B cell (primary cell): Measurements from ENCODE around the gene ARNT2. TPM values are rescaled to one million over a fixed set of nuclear protein-coding genes. Genes with fewer than 3 reads are reported as not detected.

Source experiments
- ATAC-seq: fragments of 200-7000 bp; cut with Tn5 transposase; one replicate; pipeline ENCODE4 v1.10.0; 2021; ENCODE audit warnings: low read depth, mild to moderate bottlenecking, moderate number of reproducible peaks, moderate library complexity
- CTCF ChIA-PET: fragments of 350-600 bp; sonication (Branson Sonifier 250); formaldehyde crosslinking; loops from one replicate; lab custom pipeline; 2021; ENCODE audit warnings: antibody characterized with exemption, inconsistent platforms; lab: Charles Lee
- POLR2A ChIA-PET: fragments of 350-600 bp; sonication (Branson Sonifier 250); formaldehyde crosslinking; loops from one replicate; lab custom pipeline; 2021; ENCODE audit warnings: antibody characterized with exemption; lab: Charles Lee
- DNase-seq: peaks from one replicate; pipeline ENCODE4 v3.0.0; 2013
- H2AFZ ChIP-seq: 2 replicates; pipeline ENCODE4 v1.6.1; 2012; ENCODE audit warnings: mild to moderate bottlenecking, low read depth, low read length; ENCODE audit not compliant: insufficient read depth, poor library complexity, severe bottlenecking
- H3K27ac ChIP-seq, 2 donors: 1 replicate in 1 of 2; 2 replicates in 1 of 2; pipeline ENCODE4 v1.5.1; 2012 to 2013; ENCODE audit warnings: low read length in 2 of 2, mild to moderate bottlenecking in 2 of 2, moderate library complexity in 1 of 2
- H3K27me3 ChIP-seq, 4 experiments: fragments of 200-600 bp in 1 of 4; sonication (generic) in 1 of 4; replicated peaks in 1 of 4; 1 replicate in 2 of 4; 2 replicates in 2 of 4; pipeline versions ENCODE4 v1.6.1 to v1.7.0; 2013 to 2016; ENCODE audit warnings: low read length in 3 of 4, mild to moderate bottlenecking in 2 of 4, mixed read lengths in 1 of 4, moderate library complexity in 1 of 4; ENCODE audit not compliant: insufficient read depth in 4 of 4, control insufficient read depth in 3 of 4; ENCODE audit errors: control extremely low read depth in 1 of 4
- H3K36me3 ChIP-seq, 2 experiments: replicated peaks in 1 of 2; 1 replicate in 1 of 2; 2 replicates in 1 of 2; pipeline versions ENCODE4 v1.6.1 to v1.7.1; 2013; ENCODE audit warnings: low read length in 1 of 2; ENCODE audit not compliant: insufficient read depth in 2 of 2, control insufficient read depth in 1 of 2; ENCODE audit errors: control extremely low read depth in 1 of 2, extremely low read depth in 1 of 2
- H3K4me1 ChIP-seq, 2 donors: fragments of 200-600 bp in 1 of 2; sonication (generic) in 1 of 2; 1 replicate in 1 of 2; 2 replicates in 1 of 2; pipeline versions ENCODE4 v1.5.1 to v1.6.1; 2013 to 2017; ENCODE audit warnings: low read length in 2 of 2; ENCODE audit not compliant: control insufficient read depth in 2 of 2, insufficient read depth in 2 of 2
- H3K4me2 ChIP-seq: replicated peaks from 2 replicates; pipeline ENCODE3; 2012; ENCODE audit warnings: mild to moderate bottlenecking, low read depth, low read length; ENCODE audit not compliant: poor library complexity, severe bottlenecking
- H3K4me3 ChIP-seq, 5 experiments: fragments of 200-600 bp in 1 of 5; sonication (generic) in 1 of 5; 1 replicate in 3 of 5; 2 replicates in 2 of 5; pipeline versions ENCODE4 v1.5.1 to v1.7.0; 2011 to 2016; ENCODE audit warnings: low read length in 4 of 5, mild to moderate bottlenecking in 4 of 5, low read depth in 2 of 5, control low read depth in 1 of 5, moderate library complexity in 1 of 5; ENCODE audit not compliant: insufficient read depth in 1 of 5; ENCODE audit errors: control extremely low read depth in 1 of 5, extremely low read depth in 1 of 5
- H3K79me2 ChIP-seq: fragments of 200-600 bp; sonication (generic); one replicate; pipeline ENCODE4 v1.6.0; 2016; ENCODE audit warnings: low read length; ENCODE audit not compliant: control insufficient read depth, insufficient read depth
- H3K9ac ChIP-seq: fragments of 200-600 bp; sonication (generic); 2 replicates; pipeline ENCODE4 v1.6.1; 2017; ENCODE audit warnings: mild to moderate bottlenecking, low read length, moderate library complexity
- H3K9me3 ChIP-seq, 3 donors: one replicate each; pipeline versions ENCODE4 v1.6.1 to v1.7.1; 2013; ENCODE audit warnings: low read length in 2 of 3; ENCODE audit not compliant: control insufficient read depth in 2 of 3, insufficient read depth in 1 of 3; ENCODE audit errors: control extremely low read depth in 1 of 3
- H4K20me1 ChIP-seq: 2 replicates; pipeline ENCODE4 v1.6.0; 2012; ENCODE audit warnings: mild to moderate bottlenecking, low read length; ENCODE audit not compliant: insufficient read depth, control insufficient read depth, poor library complexity, severe bottlenecking
- H3K27ac Mint-ChIP-seq: one replicate; pipeline ENCODE4 v1.8.0; 2021; ENCODE audit warnings: mixed read lengths
- H3K27me3 Mint-ChIP-seq: one replicate; pipeline ENCODE4 v1.8.0; 2021; ENCODE audit warnings: mixed read lengths
- H3K4me1 Mint-ChIP-seq: one replicate; pipeline ENCODE4 v1.8.0; 2021; ENCODE audit warnings: mixed read lengths
- H3K4me3 Mint-ChIP-seq: one replicate; pipeline ENCODE4 v1.8.0; 2021; ENCODE audit warnings: mixed read lengths
- H3K9me3 Mint-ChIP-seq: one replicate; pipeline ENCODE4 v1.8.0; 2022; ENCODE audit warnings: mixed read lengths; ENCODE audit not compliant: insufficient read depth
- CTCF ChIP-seq: fragments of 200-600 bp; IDR thresholded peaks from one replicate; pipeline ENCODE4 v1.8.0; 2022; ENCODE audit warnings: antibody characterized with exemption, mild to moderate bottlenecking
- EZH2 ChIP-seq: IDR thresholded peaks from 2 replicates; pipeline ENCODE4 v1.6.1; 2012; ENCODE audit warnings: borderline replicate concordance, low read depth, mild to moderate bottlenecking, moderate library complexity, low read length; ENCODE audit not compliant: insufficient read depth, poor library complexity, severe bottlenecking
- WGBS: methylation state at CpG from one replicate; pipeline ENCODE4 v1.1.5; 2013; ENCODE audit warnings: missing lambda C conversion rate; ENCODE audit not compliant: insufficient coverage; 5-methylcytosine and 5-hydroxymethylcytosine counted together
- intact Hi-C: fragments of 100-400 bp; cut with micrococcal nuclease; formaldehyde crosslinking; loops from one replicate; pipeline ENCODE4 v1.10.0; 2022
- polyA plus RNA-seq: library from polyadenylated mRNA; depleted of rRNA; stranded (reverse); fragments of >200 nt; gene quantifications from 2 replicates; pipeline ENCODE4 v1.2.3, GENCODE V29; 2012
- total RNA-seq, 2 donors: library from RNA; stranded (reverse); fragments of 120-200 nt in 1 of 2; gene quantifications; 1 replicate in 1 of 2; 2 replicates in 1 of 2; pipeline versions ENCODE4 v1.2.3 to v1.2.4, GENCODE V29; 2013 to 2022

Gene ARNT2
- total and polyA plus RNA-seq, 2 donors (not counting 1 experiment from before 2014, with no cell fraction given), result not detected

DNA sequence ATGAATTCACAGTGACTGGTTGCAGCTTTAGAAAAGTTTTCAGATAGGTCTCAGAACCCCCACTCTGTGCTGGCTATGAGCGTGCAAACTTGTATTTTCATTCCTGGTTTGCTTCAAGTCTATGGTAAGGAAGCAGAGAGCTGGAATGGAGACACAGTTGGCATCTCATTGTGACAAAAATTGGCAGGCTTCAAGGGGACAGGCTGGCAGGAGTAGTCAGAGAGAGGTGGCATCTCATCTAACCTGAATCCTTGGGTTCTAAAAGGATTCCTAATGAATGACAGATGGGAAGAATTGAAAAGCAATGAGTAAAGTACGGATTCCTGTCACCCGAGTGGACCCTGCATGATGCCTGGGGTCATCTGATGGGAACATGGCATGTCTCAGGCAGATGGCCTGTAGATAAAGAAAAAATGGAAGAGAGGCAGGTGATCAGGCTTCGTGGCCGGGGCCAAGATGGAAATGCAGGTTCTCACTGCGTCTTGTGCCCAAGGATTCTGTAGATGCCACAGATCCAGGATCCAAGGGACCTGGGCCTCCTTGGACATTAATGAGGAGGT lies 201.5 kb downstream of the ARNT2 start:
- DNase-seq, result no peak
- Mint-ChIP-seq H3K27ac (no peak overlapping the region), H3K27me3 (peaks cover 17% of the 10 kb centered on the region), H3K9me3 (no peaks in the 10 kb centered on the region), H3K4me1 (no peaks in the 10 kb centered on the region), H3K4me3 (no peak overlapping the region)
- Histone ChIP-seq H3K9me3 (no peaks in the 10 kb centered on the region), H2AFZ (no peak overlapping the region), H3K36me3 (no peaks in the 10 kb centered on the region), H3K4me1 (no peaks in the 10 kb centered on the region), H4K20me1 (no peaks in the 10 kb centered on the region), H3K27ac (no peak overlapping the region), H3K4me3 (no peak overlapping the region), H3K79me2 (no peaks in the 10 kb centered on the region), H3K4me2 (no peak overlapping the region), H3K27me3 (no peaks in the 10 kb centered on the region), H3K9ac (no peak overlapping the region)
- ChIA-PET CTCF (no interaction called here), POLR2A (no interaction called here)
- TF ChIP-seq CTCF (no peak), EZH2 (no peak)
- intact Hi-C loops, result no loop called here
- ATAC-seq, result no peak
- WGBS, result 93% methylated on average over 6 of the region's 6 CpGs

DNA sequence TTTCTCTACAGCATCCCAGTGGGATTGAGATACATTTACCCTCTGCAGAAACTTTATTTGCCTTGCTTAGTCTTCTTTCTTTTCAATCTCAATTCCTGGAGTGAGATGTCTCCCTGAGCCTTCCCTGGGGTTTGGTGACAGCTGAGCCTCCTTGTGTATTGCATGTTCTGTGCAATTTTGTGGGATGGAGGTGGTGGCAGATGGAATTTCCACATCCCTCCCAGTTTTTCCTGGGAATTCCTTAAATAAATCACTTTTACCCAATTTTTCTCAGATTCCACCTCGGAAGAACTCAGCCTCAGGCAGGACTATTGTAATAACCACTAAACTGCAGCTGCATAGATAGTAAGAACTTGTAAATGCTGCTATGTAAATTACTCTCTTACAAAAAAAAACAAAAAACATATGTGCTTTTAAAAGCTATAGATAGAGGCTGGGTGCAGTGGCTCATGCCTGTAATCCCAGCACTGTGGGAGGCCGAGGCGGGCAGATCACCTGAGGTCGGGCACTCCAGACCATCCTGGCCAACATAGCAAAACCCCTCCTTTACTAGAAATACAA lies 202.4 kb downstream of the ARNT2 start:
- Histone ChIP-seq H3K27me3 (no peaks in the 10 kb centered on the region), H3K36me3 (no peaks in the 10 kb centered on the region), H3K9me3 (no peaks in the 10 kb centered on the region), H2AFZ (no peak overlapping the region), H3K4me2 (no peak overlapping the region), H3K79me2 (no peaks in the 10 kb centered on the region), H3K27ac (no peak overlapping the region), H4K20me1 (no peaks in the 10 kb centered on the region), H3K4me3 (no peak overlapping the region), H3K4me1 (no peaks in the 10 kb centered on the region), H3K9ac (no peak overlapping the region)
- peaks cover 19% of the 10 kb centered on the region for H3K27me3 Mint-ChIP-seq
- no CpG with 5 or more reads among the region's 4 CpGs for WGBS
- no peak for TF ChIP-seq EZH2
- TF ChIP-seq CTCF, result no peak
- intact Hi-C loops, result no loop called here
- POLR2A ChIA-PET, result no interaction called here
- CTCF ChIA-PET, result interaction anchor here (0.6 kb wide), 1 partner anchor 206 kb away, joined by 4 read pairs; no protein-coding TSS in a partner anchor
- DNase-seq (no peak), ATAC-seq (no peak)
- H3K9me3 Mint-ChIP-seq, result no peaks in the 10 kb centered on the region
- H3K4me3 Mint-ChIP-seq, result no peak overlapping the region
- no peaks in the 10 kb centered on the region for H3K4me1 Mint-ChIP-seq
- no peak overlapping the region for H3K27ac Mint-ChIP-seq
